GM23248 (cell line): ENCODE data around the gene USP40.

ENCODE experiments used
- EZH2 ChIP-seq: fragments of 200-600 bp; sonication (generic); IDR thresholded peaks from 2 replicates; pipeline ENCODE4 v1.6.1; 2018; ENCODE audit warnings: antibody characterized with exemption, mild to moderate bottlenecking; ENCODE audit not compliant: insufficient read depth, poor library complexity, severe bottlenecking
- EZH2phosphoT487 ChIP-seq: fragments of 200-600 bp; sonication (generic); IDR thresholded peaks from 2 replicates; pipeline ENCODE4 v1.6.1; 2018; ENCODE audit warnings: antibody characterized with exemption, moderate library complexity, mild to moderate bottlenecking, low read depth; ENCODE audit not compliant: insufficient read depth

DNA sequence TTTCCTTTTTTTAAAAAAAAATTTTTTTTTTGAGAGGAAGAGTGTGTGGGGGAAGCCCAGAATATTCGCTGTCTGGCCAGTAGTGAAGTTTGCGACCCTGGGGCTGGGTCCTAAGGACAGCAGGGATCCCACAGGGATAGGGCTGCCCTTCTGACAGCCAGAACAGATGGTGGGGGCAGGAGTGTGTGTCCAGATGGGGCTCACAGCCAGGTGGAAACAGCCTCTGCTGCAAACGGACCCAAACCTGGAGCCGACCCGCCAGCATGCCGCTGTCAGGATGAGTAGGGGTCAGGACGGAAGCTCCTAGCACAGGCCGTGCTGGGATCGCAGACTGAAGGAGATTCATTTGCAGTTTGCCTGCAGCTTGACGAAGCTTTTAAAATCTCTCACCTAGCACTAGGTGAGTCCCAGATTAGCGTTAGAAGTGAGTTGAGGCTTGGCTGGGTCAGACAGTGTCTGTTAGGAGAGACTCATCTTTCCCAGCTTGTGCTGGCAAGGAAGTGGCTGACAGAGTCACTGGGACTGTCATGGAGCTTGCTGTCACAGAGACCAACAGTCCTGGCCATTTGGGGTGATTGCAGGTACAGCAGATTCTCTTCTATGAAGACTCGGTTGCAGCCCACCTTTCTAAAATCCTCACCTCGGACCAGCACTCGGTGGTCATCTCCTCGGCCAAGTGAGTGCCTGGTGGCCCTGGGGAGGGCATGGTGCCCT is 118.9 kb downstream of the USP40 start:
- TF ChIP-seq EZH2 (no peak), EZH2phosphoT487 (no peak)
